Suprapubic skin (tissue), 4 donors: ENCODE measurements around the gene AGAP3.

Experiments
- CTCF ChIP-seq, 2 donors: fragments of 200-600 bp in 1 of 2; fragments of 450-650 bp in 1 of 2; sonication (generic) in 1 of 2; IDR thresholded peaks; one replicate each; pipeline ENCODE4 v1.5.1; 2016 to 2019; ENCODE audit warnings: antibody characterized with exemption in 2 of 2, mild to moderate bottlenecking in 1 of 2, moderate library complexity in 1 of 2
- EP300 ChIP-seq: sonication (generic); formaldehyde crosslinking; IDR thresholded peaks from one replicate; pipeline ENCODE4 v1.6.1; 2017; ENCODE audit warnings: antibody characterized with exemption
- POLR2AphosphoS5 ChIP-seq, 3 donors: sonication (generic); formaldehyde crosslinking; IDR thresholded peaks; one replicate each; pipeline ENCODE4 v1.6.1; 2017; ENCODE audit warnings: antibody characterized with exemption in 3 of 3

GRCh38 chr7:151110236-151110940 lies 24.1 kb downstream of the AGAP3 start:
- no peak for TF ChIP-seq CTCF (IDR thresholded peaks at IDR 0.05)
- TF ChIP-seq POLR2AphosphoS5 (IDR thresholded peaks at IDR 0.05), result no peak
- TF ChIP-seq EP300, result no peak
